Spleen (tissue), 7 donors: Measurements from ENCODE around the gene ZKSCAN4.

ENCODE experiments used
- POLR2A ChIP-seq, 3 donors: fragments of 450-650 bp; IDR thresholded peaks; one replicate each; pipeline ENCODE4 v1.5.1; 2017; ENCODE audit warnings: antibody characterized with exemption in 3 of 3, mild to moderate bottlenecking in 1 of 3
- POLR2AphosphoS5 ChIP-seq, 3 donors: sonication (generic); formaldehyde crosslinking; IDR thresholded peaks; one replicate each; pipeline ENCODE4 v1.5.1; 2017; ENCODE audit warnings: antibody characterized with exemption in 3 of 3
- TF ChIP-seq, protein P1 (sequence below), 11 experiments: fragments of 200-600 bp in 7 of 11; fragments of 450-650 bp in 4 of 11; sonication (generic) in 4 of 11; IDR thresholded peaks in 8 of 11; conservative IDR thresholded peaks in 3 of 11; 1 replicate in 7 of 11; 2 replicates in 4 of 11; pipeline versions ENCODE4 v1.4.0 to v1.8.0; 2016 to 2021; ENCODE audit warnings: antibody characterized with exemption in 11 of 11, inconsistent platforms in 4 of 11, mild to moderate bottlenecking in 1 of 11
- donor health status: DM: no; HTN: no; CAD: no; lungs with moderate emphysema.
- donor health status: DM: no; HTN: no; CAD: no.
- donor health status: DM: no; HTN: no; CAD: no.

DNA sequence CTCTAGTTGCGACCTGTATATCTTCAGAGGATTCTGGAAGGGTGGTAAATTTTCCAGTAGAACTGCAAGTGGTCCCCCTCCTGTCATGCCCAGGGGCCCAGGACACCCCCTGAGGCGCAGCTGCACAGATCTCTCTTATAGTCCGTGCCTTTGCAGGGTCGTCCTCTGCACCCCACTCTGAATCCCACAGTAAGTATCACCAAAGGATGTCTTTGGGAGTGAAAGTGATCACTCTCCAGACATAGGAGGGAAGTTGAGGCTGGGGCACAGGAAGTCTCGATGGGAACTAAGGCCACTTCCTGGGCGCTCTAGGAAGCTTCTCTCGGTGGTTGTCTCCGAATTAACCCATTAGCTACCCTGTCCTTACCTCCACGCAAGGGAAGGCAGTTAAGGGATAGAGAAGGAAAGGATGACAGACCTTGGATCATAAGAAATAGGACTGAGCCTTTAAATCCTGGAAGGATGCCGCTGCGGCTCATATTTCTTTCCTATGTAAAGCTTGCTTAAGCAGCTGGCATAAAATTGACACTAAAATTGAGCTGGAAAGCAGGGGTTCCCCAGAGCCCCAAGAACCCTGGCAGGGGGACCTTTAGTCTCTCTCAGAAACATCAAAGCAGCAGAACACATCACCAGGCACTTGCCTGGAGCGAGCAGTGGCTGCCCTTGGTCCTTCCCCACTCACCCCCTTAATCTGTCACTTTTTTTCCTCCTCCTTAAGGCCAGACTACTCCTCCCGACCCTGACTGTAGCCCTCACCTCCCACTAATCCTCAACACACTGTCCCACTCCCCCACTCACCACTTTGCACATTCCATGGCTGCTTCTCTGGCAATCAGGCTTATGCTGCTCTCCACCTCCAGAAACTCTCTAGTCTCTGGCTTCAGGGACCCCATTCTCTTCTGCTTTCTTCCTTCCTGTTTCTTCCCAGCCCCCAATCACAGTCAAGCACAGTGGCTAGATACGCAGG, at the start of gene ZKSCAN4:
- TF ChIP-seq POLR2A (IDR thresholded peaks at IDR 0.05) (no peak), POLR2AphosphoS5 (IDR thresholded peaks at IDR 0.05) (peak in 2 of 3 donors; percentile 53 to 82)
- TF ChIP-seq, protein P1, sequence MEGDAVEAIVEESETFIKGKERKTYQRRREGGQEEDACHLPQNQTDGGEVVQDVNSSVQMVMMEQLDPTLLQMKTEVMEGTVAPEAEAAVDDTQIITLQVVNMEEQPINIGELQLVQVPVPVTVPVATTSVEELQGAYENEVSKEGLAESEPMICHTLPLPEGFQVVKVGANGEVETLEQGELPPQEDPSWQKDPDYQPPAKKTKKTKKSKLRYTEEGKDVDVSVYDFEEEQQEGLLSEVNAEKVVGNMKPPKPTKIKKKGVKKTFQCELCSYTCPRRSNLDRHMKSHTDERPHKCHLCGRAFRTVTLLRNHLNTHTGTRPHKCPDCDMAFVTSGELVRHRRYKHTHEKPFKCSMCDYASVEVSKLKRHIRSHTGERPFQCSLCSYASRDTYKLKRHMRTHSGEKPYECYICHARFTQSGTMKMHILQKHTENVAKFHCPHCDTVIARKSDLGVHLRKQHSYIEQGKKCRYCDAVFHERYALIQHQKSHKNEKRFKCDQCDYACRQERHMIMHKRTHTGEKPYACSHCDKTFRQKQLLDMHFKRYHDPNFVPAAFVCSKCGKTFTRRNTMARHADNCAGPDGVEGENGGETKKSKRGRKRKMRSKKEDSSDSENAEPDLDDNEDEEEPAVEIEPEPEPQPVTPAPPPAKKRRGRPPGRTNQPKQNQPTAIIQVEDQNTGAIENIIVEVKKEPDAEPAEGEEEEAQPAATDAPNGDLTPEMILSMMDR (IDR thresholded peaks at IDR 0.05 in 8 of 11, conservative IDR thresholded peaks at IDR 0.05 in 3 of 11): no peak
